Aorta (tissue), 5 donors: ENCODE data around the gene SYCP2L. TPM values are rescaled to one million over a fixed set of nuclear protein-coding genes. Genes with fewer than 3 reads are reported as not detected.

Experiments used
- ATAC-seq: fragments of 200-7000 bp; cut with Tn5 transposase; one replicate; pipeline ENCODE4 v1.9.1; 2022; ENCODE audit warnings: moderate library complexity; ENCODE audit not compliant: low FRiP score
- DNase-seq, 2 donors: peaks; one replicate each; pipeline ENCODE4 v3.0.0-alpha.2; 2020
- H3K27ac ChIP-seq, 2 donors: one replicate each; pipeline ENCODE4 v1.5.1; 2013; ENCODE audit warnings: low read length in 2 of 2, mild to moderate bottlenecking in 2 of 2, moderate library complexity in 2 of 2, control low read depth in 1 of 2, inconsistent platforms in 1 of 2, low read depth in 1 of 2
- H3K27me3 ChIP-seq, 2 donors: one replicate each; pipeline ENCODE4 v1.6.1; 2013; ENCODE audit warnings: control low read depth in 1 of 2, low read length in 1 of 2, mild to moderate bottlenecking in 1 of 2, moderate library complexity in 1 of 2; ENCODE audit not compliant: insufficient read depth in 2 of 2, control insufficient read depth in 1 of 2
- H3K36me3 ChIP-seq, 2 donors: one replicate each; pipeline ENCODE4 v1.6.1; 2013; ENCODE audit warnings: control low read depth in 1 of 2, low read length in 1 of 2, mild to moderate bottlenecking in 1 of 2; ENCODE audit not compliant: insufficient read depth in 2 of 2, control insufficient read depth in 1 of 2
- H3K4me1 ChIP-seq, 2 donors: one replicate each; pipeline ENCODE4 v1.6.1; 2013; ENCODE audit warnings: low read length in 2 of 2, control low read depth in 1 of 2, mild to moderate bottlenecking in 1 of 2, moderate library complexity in 1 of 2; ENCODE audit not compliant: insufficient read depth in 2 of 2, control insufficient read depth in 1 of 2
- H3K4me3 ChIP-seq, 2 donors: one replicate each; pipeline ENCODE4 v1.5.1; 2013; ENCODE audit warnings: low read length in 2 of 2, control low read depth in 1 of 2, mild to moderate bottlenecking in 1 of 2
- H3K9me3 ChIP-seq: one replicate; pipeline ENCODE4 v1.6.1; 2013; ENCODE audit warnings: mild to moderate bottlenecking, low read length; ENCODE audit not compliant: control insufficient read depth
- WGBS, 2 donors: extraction: QIAGEN DNeasy Blood & Tissue Kit; methylation state at CpG; one replicate each; pipeline ENCODE4 v1.1.7; 2013; 5-methylcytosine and 5-hydroxymethylcytosine counted together
- intact Hi-C, 2 donors: fragments of 100-400 bp; cut with DNase I; formaldehyde crosslinking; loops; one replicate each; pipeline versions ENCODE4 v1.14.2 to v1.15.0; 2022
- polyA plus RNA-seq, 2 donors: library from polyadenylated mRNA; stranded (reverse); fragments of 200-250 nt; gene quantifications; one replicate each; pipeline ENCODE4 v1.2.3, GENCODE V29; 2013
- total RNA-seq, 2 donors: library from RNA; stranded (reverse); fragmentation: NEBNext Ultra II Directional; extraction: Animal tissue kit (Norgen Biotek cat#: 25700); gene quantifications; one replicate each; pipeline ENCODE4 v1.2.1, GENCODE V29; 2021
- donor health status: healthy with polysubstance abuse.
- donor health status: Bipolar disorder and iron deficiency.
- donor health status: DM: no; HTN: no; CAD: no.
- donor health status: DM: no; HTN: no; CAD: no.
- donor health status: DM: yes; HTN: yes; CAD: no.

SYCP2L gene
- total and polyA plus RNA-seq, 4 donors: 0.95 to 2.0 (median 1.3) TPM; not detected in 1

- DNase-seq: no peak
- H3K27ac ChIP-seq: no peak overlapping the region
- H3K4me3 ChIP-seq: no peak overlapping the region
- no peaks in the 10 kb centered on the region for H3K4me1 ChIP-seq
- intact Hi-C loops: loop anchor here in 1 of 2 donors (10.0 kb wide), 1 partner anchor 108 kb away; no protein-coding TSS in a partner anchor
- H3K36me3 ChIP-seq: peaks cover 0 to 3% of the 10 kb centered on the region in 2 donors
- no peaks in the 10 kb centered on the region for H3K9me3 ChIP-seq
- no peak for ATAC-seq
- no peaks in the 10 kb centered on the region for H3K27me3 ChIP-seq
These were observed 69.9 kb downstream of the SYCP2L start for GRCh38 chr6:10956776-10957175.

- Histone ChIP-seq H3K27me3 (no peaks in the 10 kb centered on the region), H3K36me3 (peaks cover 0 to 3% of the 10 kb centered on the region in 2 donors), H3K4me3 (no peak overlapping the region), H3K4me1 (no peaks in the 10 kb centered on the region), H3K27ac (no peak overlapping the region), H3K9me3 (no peaks in the 10 kb centered on the region)
- no peak for ATAC-seq
- intact Hi-C loops: loop anchor here in 1 of 2 donors (10.0 kb wide), 1 partner anchor 107 kb away; no protein-coding TSS in a partner anchor
- WGBS, 2 donors: 75 to 96% methylated on average over 6 of the region's 6 CpGs
- no peak for DNase-seq
These were observed 70.6 kb downstream of the SYCP2L start for GRCh38 chr6:10957414-10957886.

- intact Hi-C loops: no loop called here
- no peak for ATAC-seq
- no peaks in the 10 kb centered on the region for H3K4me1 ChIP-seq
These were observed 73.3 kb downstream of the SYCP2L start for GRCh38 chr6:10960171-10960570.

GRCh38 chr6:10961837-10962236 is 75.0 kb downstream of the SYCP2L start:
- H3K27me3 ChIP-seq: no peaks in the 10 kb centered on the region
- intact Hi-C loops: no loop called here
- H3K4me3 ChIP-seq: no peak overlapping the region
- 83 to 84% methylated on average over 3 of the region's 3 CpGs for WGBS, 2 donors
- H3K9me3 ChIP-seq: peaks cover 2% of the 10 kb centered on the region
- no peak overlapping the region for H3K27ac ChIP-seq
- peaks cover 0 to 3% of the 10 kb centered on the region in 2 donors for H3K36me3 ChIP-seq
- H3K4me1 ChIP-seq: no peaks in the 10 kb centered on the region
- ATAC-seq (no peak), DNase-seq (no peak)

More at GRCh38 chr6:10960171-10960570, 73.3 kb downstream of the SYCP2L start:
- no peak overlapping the region for H3K4me3 ChIP-seq
- WGBS, 2 donors: 84 to 93% methylated on average over 2 of the region's 2 CpGs
- H3K9me3 ChIP-seq: no peaks in the 10 kb centered on the region
- H3K36me3 ChIP-seq: peaks cover 0 to 3% of the 10 kb centered on the region in 2 donors
- no peaks in the 10 kb centered on the region for H3K27me3 ChIP-seq
- H3K27ac ChIP-seq: no peak overlapping the region
- no peak for DNase-seq

- Histone ChIP-seq H3K36me3 (no peaks in the 10 kb centered on the region), H3K27ac (no peak overlapping the region), H3K4me3 (no peak overlapping the region), H3K4me1 (no peaks in the 10 kb centered on the region), H3K9me3 (peaks cover 2% of the 10 kb centered on the region), H3K27me3 (no peaks in the 10 kb centered on the region)
- ATAC-seq (no peak), DNase-seq (no peak)
- 31 to 32% methylated on average over 1 of the region's 1 CpG for WGBS, 2 donors
- intact Hi-C loops: no loop called here
These were observed 75.8 kb downstream of the SYCP2L start for GRCh38 chr6:10962673-10963072.

GRCh38 chr6:10963113-10963512 is 76.3 kb downstream of the SYCP2L start:
- ATAC-seq: no peak
- WGBS, 2 donors: 60 to 72% methylated on average over 2 of the region's 2 CpGs
- no peaks in the 10 kb centered on the region for H3K27me3 ChIP-seq

GRCh38 chr6:10964684-10965083 is 77.8 kb downstream of the SYCP2L start:
- ATAC-seq: no peak

More at GRCh38 chr6:10963113-10963512, 76.3 kb downstream of the SYCP2L start:
- no peaks in the 10 kb centered on the region for H3K36me3 ChIP-seq
- DNase-seq: no peak
- no peaks in the 10 kb centered on the region for H3K4me1 ChIP-seq
- no peak overlapping the region for H3K27ac ChIP-seq
- peaks cover 2% of the 10 kb centered on the region for H3K9me3 ChIP-seq
- intact Hi-C loops: no loop called here
- no peak overlapping the region for H3K4me3 ChIP-seq

GRCh38 chr6:10968776-10969175 is 81.9 kb downstream of the SYCP2L start:
- peaks cover 2% of the 10 kb centered on the region for H3K9me3 ChIP-seq
- H3K4me3 ChIP-seq: no peak overlapping the region
- H3K27me3 ChIP-seq: no peaks in the 10 kb centered on the region
- no peaks in the 10 kb centered on the region for H3K36me3 ChIP-seq
- no peaks in the 10 kb centered on the region for H3K4me1 ChIP-seq
- DNase-seq (no peak), ATAC-seq (no peak)
- H3K27ac ChIP-seq: no peak overlapping the region
- intact Hi-C loops: no loop called here
- WGBS, 2 donors: 75 to 80% methylated on average over 2 of the region's 2 CpGs

More at GRCh38 chr6:10964684-10965083, 77.8 kb downstream of the SYCP2L start:
- Histone ChIP-seq H3K4me1 (no peaks in the 10 kb centered on the region), H3K4me3 (no peak overlapping the region), H3K27me3 (no peaks in the 10 kb centered on the region), H3K9me3 (peaks cover 2% of the 10 kb centered on the region), H3K27ac (no peak overlapping the region), H3K36me3 (no peaks in the 10 kb centered on the region)
- WGBS, 2 donors: 79 to 86% methylated on average over 1 of the region's 1 CpG
- intact Hi-C loops: no loop called here
- no peak for DNase-seq

- Histone ChIP-seq H3K4me1 (no peaks in the 10 kb centered on the region), H3K4me3 (no peak overlapping the region), H3K36me3 (no peaks in the 10 kb centered on the region), H3K9me3 (peaks cover 1% of the 10 kb centered on the region), H3K27me3 (no peaks in the 10 kb centered on the region), H3K27ac (no peak overlapping the region)
- no peak for DNase-seq
- 93% methylated on average over 3 of the region's 3 CpGs for WGBS, 2 donors
- intact Hi-C loops: no loop called here
- no peak for ATAC-seq
These were observed 83.9 kb downstream of the SYCP2L start for GRCh38 chr6:10970731-10971130.
